K562 (cell line): Measurements from ENCODE around the gene GALE. TPM values are rescaled to one million over a fixed set of nuclear protein-coding genes. Genes with fewer than 3 reads are reported as not detected.

Experiments
- ATF7 ChIP-seq: fragments of 450-650 bp; IDR thresholded peaks from 2 replicates; pipeline ENCODE4 v1.7.1; 2014; ENCODE audit warnings: mild to moderate bottlenecking, moderate library complexity
- CEBPG ChIP-seq, 3 experiments: fragments of 200-800 bp in 1 of 3; sonication (Bioruptor generic) in 1 of 3; sonication (generic) in 1 of 3; formaldehyde crosslinking in 1 of 3; IDR thresholded peaks in 2 of 3; conservative IDR thresholded peaks in 1 of 3; 2 replicates each; pipeline versions ENCODE4 v1.6.1 to v1.8.0; 2016 to 2022; ENCODE audit warnings: missing compliant biosample characterization in 2 of 3, missing genetic modification characterization in 2 of 3, mild to moderate bottlenecking in 1 of 3, missing genetic modification reagents in 1 of 3
- HDAC2 ChIP-seq: fragments of 450-650 bp; IDR thresholded peaks from 2 replicates; pipeline ENCODE4 v1.6.1; 2016; ENCODE audit warnings: mild to moderate bottlenecking
- JUN ChIP-seq, 2 experiments: sonication (generic) in 1 of 2; formaldehyde crosslinking in 1 of 2; IDR thresholded peaks; 2 replicates each; pipeline versions ENCODE4 v1.6.1 to v1.8.0; 2012 to 2022; ENCODE audit warnings: borderline replicate concordance in 2 of 2, mild to moderate bottlenecking in 2 of 2, improper control_type of control experiment in 1 of 2, low read depth in 1 of 2, low read length in 1 of 2, missing genetic modification reagents in 1 of 2
- JUND ChIP-seq, 2 experiments: IDR thresholded peaks; 2 replicates in 1 of 2; 3 replicates in 1 of 2; pipeline ENCODE4 v1.6.1; 2011; ENCODE audit warnings: borderline replicate concordance in 2 of 2, low read depth in 2 of 2, low read length in 2 of 2, improper control_type of control experiment in 1 of 2, missing biosample characterization in 1 of 2, missing genetic modification characterization in 1 of 2, missing genetic modification reagents in 1 of 2
- KHSRP ChIP-seq: fragments of 450-650 bp; IDR thresholded peaks from 2 replicates; pipeline ENCODE4 v1.6.1; 2017
- MAFG ChIP-seq: fragments of 450-650 bp; conservative IDR thresholded peaks from 2 replicates; pipeline ENCODE4 v1.6.1; 2016; ENCODE audit warnings: missing genetic modification characterization, missing compliant biosample characterization
- SRSF3 ChIP-seq: fragments of 200-400 bp; formaldehyde crosslinking; IDR thresholded peaks from 2 replicates; pipeline ENCODE4 v1.6.1; 2016; ENCODE audit warnings: mild to moderate bottlenecking, low read length, moderate library complexity; ENCODE audit not compliant: insufficient read depth
- STAT5B ChIP-seq: fragments of 250-450 bp; sonication (Bioruptor Pico); IDR thresholded peaks from 2 replicates; pipeline ENCODE4 v1.8.0; 2021; ENCODE audit warnings: mild to moderate bottlenecking, inconsistent platforms
- ZNF696 ChIP-seq: fragments of 250-450 bp; sonication (Bioruptor Pico); conservative IDR thresholded peaks from 2 replicates; pipeline ENCODE4 v1.4.0; 2020; ENCODE audit warnings: mild to moderate bottlenecking, moderate library complexity
- ZNF785 ChIP-seq: fragments of 250-450 bp; sonication (Bioruptor Pico); IDR thresholded peaks from 2 replicates; pipeline ENCODE4 v1.4.0; 2020; ENCODE audit warnings: mild to moderate bottlenecking
- ZNF830 ChIP-seq: fragments of 250-450 bp; sonication (Bioruptor Pico); IDR thresholded peaks from 2 replicates; pipeline ENCODE4 v1.5.0; 2021; ENCODE audit warnings: mild to moderate bottlenecking
- polyA plus RNA-seq, 8 experiments: library from polyadenylated mRNA; depleted of rRNA in 4 of 8; stranded (reverse) in 5 of 8; unstranded in 3 of 8; fragments of >200 nt; fragmentation: Nextera tagmentation in 2 of 8; fragmentation: Illumina TruSeq in 1 of 8; extraction: Ambion mirVana in 2 of 8; extraction: Trizol in 1 of 8; gene quantifications; 2 replicates each; pipeline versions ENCODE4 v1.2.1 to v1.2.3, GENCODE V29; 2011 to 2014; ENCODE audit warnings: inconsistent platforms in 1 of 8, missing spikeins in 1 of 8
- total RNA-seq, 7 experiments: library from RNA; depleted of rRNA in 6 of 7; stranded (reverse); fragments of >200 nt in 6 of 7; fragmentation: Illumina TruSeq in 2 of 7; extraction: Trizol in 2 of 7; gene quantifications; 2 replicates each; pipeline versions ENCODE4 v1.2.1 to v1.2.3, GENCODE V29; 2011 to 2021; ENCODE audit warnings: low replicate concordance in 1 of 7
- TF ChIP-seq, protein P1 (sequence below): sonication (generic); formaldehyde crosslinking; IDR thresholded peaks from 2 replicates; pipeline ENCODE4 v1.8.1; 2023; ENCODE audit warnings: missing genetic modification reagents, mild to moderate bottlenecking, borderline replicate concordance
- TF ChIP-seq, protein P2 (sequence below), 2 experiments: fragments of 450-650 bp in 1 of 2; sonication (generic) in 1 of 2; formaldehyde crosslinking in 1 of 2; IDR thresholded peaks in 1 of 2; conservative IDR thresholded peaks in 1 of 2; 2 replicates each; pipeline versions ENCODE4 v1.6.1 to v1.8.1; 2016 to 2023; ENCODE audit warnings: mild to moderate bottlenecking in 2 of 2, moderate library complexity in 2 of 2, inconsistent platforms in 1 of 2, missing genetic modification reagents in 1 of 2
- TF ChIP-seq, protein P3 (sequence below): fragments of 250-450 bp; sonication (Bioruptor Pico); IDR thresholded peaks from 2 replicates; pipeline ENCODE4 v1.8.0; 2022; ENCODE audit warnings: inconsistent platforms
- TF ChIP-seq, protein P4 (sequence below): fragments of 450-650 bp; IDR thresholded peaks from 2 replicates; pipeline ENCODE4 v1.7.0; 2016; ENCODE audit warnings: borderline replicate concordance

The GALE gene
- total and polyA plus RNA-seq, 9 of the 15 experiments (the other 6 are each of a cell fraction or from before 2014, with no cell fraction given) = 8.4 to 139 (median 88.3) TPM

DNA sequence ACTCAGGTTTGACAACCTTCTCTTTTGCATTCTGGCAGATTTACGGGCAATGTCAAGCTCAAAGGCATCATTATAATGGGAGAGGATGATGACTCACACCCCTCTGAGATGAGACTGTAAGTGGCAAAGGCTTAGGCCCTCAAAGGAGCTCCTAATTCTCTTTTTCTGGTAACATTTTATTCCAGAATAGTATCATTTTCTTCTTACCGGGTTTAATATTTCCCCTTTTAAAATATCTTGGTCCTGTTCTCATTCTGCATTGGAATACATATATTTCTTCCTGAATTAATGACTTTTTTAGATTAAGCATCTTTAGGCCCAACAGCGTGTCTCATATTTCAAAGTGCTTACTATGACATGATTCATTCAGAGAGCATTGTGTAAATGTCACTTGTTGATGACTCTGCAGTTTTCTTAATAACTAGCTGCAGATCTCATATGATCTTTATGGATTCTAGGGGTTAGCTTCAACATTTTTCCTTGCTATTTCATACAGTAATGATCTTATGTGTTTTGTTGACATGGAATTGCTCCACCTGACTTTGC, 20.7 kb downstream of the GALE start (continued):
- TF ChIP-seq JUND (IDR thresholded peaks at IDR 0.05; ENCODE audit: borderline replicate concordance, low read depth, low read length) (peak; percentile 69), JUND (tag; IDR thresholded peaks at IDR 0.05; ENCODE audit: borderline replicate concordance, low read depth, low read length) (peak; percentile 81; the same call in 2 of the 3 replicates), JUN (IDR thresholded peaks at IDR 0.05; ENCODE audit: borderline replicate concordance, low read depth, low read length) (peak; percentile 43; the same call in 1 of the 2 replicates), JUN (CRISPR knock-in tag; IDR thresholded peaks at IDR 0.05; ENCODE audit: borderline replicate concordance) (no peak), SRSF3 (no peak), MAFG (tag) (peak; percentile 100), KHSRP (no peak), ZNF785 (CRISPR knock-in tag) (no peak), ZNF696 (CRISPR knock-in tag) (no peak), ATF7 (peak; percentile 20; the same call in 1 of the 2 replicates), HDAC2 (peak; percentile 49; the same call in 1 of the 2 replicates), STAT5B (no peak), ZNF830 (no peak), CEBPG (CRISPR knock-in tag; IDR thresholded peaks at IDR 0.05) (no peak), CEBPG (tag; conservative IDR thresholded peaks at IDR 0.05 in 1 of 2, IDR thresholded peaks at IDR 0.05 in 1 of 2) (0 out of 4 replicates have a peak, but pooled peaks of 1 of the 2 experiments have one; percentile 18)
- TF ChIP-seq, protein P1, sequence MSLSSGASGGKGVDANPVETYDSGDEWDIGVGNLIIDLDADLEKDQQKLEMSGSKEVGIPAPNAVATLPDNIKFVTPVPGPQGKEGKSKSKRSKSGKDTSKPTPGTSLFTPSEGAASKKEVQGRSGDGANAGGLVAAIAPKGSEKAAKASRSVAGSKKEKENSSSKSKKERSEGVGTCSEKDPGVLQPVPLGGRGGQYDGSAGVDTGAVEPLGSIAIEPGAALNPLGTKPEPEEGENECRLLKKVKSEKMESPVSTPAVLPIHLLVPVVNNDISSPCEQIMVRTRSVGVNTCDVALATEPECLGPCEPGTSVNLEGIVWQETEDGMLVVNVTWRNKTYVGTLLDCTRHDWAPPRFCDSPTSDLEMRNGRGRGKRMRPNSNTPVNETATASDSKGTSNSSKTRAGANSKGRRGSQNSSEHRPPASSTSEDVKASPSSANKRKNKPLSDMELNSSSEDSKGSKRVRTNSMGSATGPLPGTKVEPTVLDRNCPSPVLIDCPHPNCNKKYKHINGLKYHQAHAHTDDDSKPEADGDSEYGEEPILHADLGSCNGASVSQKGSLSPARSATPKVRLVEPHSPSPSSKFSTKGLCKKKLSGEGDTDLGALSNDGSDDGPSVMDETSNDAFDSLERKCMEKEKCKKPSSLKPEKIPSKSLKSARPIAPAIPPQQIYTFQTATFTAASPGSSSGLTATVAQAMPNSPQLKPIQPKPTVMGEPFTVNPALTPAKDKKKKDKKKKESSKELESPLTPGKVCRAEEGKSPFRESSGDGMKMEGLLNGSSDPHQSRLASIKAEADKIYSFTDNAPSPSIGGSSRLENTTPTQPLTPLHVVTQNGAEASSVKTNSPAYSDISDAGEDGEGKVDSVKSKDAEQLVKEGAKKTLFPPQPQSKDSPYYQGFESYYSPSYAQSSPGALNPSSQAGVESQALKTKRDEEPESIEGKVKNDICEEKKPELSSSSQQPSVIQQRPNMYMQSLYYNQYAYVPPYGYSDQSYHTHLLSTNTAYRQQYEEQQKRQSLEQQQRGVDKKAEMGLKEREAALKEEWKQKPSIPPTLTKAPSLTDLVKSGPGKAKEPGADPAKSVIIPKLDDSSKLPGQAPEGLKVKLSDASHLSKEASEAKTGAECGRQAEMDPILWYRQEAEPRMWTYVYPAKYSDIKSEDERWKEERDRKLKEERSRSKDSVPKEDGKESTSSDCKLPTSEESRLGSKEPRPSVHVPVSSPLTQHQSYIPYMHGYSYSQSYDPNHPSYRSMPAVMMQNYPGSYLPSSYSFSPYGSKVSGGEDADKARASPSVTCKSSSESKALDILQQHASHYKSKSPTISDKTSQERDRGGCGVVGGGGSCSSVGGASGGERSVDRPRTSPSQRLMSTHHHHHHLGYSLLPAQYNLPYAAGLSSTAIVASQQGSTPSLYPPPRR (CRISPR knock-in tag) = no peak
- TF ChIP-seq, protein P2, sequence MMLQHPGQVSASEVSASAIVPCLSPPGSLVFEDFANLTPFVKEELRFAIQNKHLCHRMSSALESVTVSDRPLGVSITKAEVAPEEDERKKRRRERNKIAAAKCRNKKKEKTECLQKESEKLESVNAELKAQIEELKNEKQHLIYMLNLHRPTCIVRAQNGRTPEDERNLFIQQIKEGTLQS (IDR thresholded peaks at IDR 0.05) = peak; percentile 93
- TF ChIP-seq, protein P2 (CRISPR knock-in tag; conservative IDR thresholded peaks at IDR 0.05) = no peak
- TF ChIP-seq, protein P3, sequence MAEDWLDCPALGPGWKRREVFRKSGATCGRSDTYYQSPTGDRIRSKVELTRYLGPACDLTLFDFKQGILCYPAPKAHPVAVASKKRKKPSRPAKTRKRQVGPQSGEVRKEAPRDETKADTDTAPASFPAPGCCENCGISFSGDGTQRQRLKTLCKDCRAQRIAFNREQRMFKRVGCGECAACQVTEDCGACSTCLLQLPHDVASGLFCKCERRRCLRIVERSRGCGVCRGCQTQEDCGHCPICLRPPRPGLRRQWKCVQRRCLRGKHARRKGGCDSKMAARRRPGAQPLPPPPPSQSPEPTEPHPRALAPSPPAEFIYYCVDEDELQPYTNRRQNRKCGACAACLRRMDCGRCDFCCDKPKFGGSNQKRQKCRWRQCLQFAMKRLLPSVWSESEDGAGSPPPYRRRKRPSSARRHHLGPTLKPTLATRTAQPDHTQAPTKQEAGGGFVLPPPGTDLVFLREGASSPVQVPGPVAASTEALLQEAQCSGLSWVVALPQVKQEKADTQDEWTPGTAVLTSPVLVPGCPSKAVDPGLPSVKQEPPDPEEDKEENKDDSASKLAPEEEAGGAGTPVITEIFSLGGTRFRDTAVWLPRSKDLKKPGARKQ (CRISPR knock-in tag) = no peak
- TF ChIP-seq, protein P4, sequence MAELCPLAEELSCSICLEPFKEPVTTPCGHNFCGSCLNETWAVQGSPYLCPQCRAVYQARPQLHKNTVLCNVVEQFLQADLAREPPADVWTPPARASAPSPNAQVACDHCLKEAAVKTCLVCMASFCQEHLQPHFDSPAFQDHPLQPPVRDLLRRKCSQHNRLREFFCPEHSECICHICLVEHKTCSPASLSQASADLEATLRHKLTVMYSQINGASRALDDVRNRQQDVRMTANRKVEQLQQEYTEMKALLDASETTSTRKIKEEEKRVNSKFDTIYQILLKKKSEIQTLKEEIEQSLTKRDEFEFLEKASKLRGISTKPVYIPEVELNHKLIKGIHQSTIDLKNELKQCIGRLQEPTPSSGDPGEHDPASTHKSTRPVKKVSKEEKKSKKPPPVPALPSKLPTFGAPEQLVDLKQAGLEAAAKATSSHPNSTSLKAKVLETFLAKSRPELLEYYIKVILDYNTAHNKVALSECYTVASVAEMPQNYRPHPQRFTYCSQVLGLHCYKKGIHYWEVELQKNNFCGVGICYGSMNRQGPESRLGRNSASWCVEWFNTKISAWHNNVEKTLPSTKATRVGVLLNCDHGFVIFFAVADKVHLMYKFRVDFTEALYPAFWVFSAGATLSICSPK = no peak
